Right atrium auricular region (tissue), 2 donors: Measurements from ENCODE around the gene NINJ1. TPM values are rescaled to one million over a fixed set of nuclear protein-coding genes. Genes with fewer than 3 reads are reported as not detected.

ENCODE experiments used
- DNase-seq: peaks from one replicate; pipeline ENCODE4 v3.0.0-alpha.2; 2019; ENCODE audit warnings: low spot score
- H3K27ac ChIP-seq, 2 donors: fragments of 200-600 bp; sonication (generic); 1 replicate in 1 of 2; 2 replicates in 1 of 2; pipeline ENCODE4 v1.5.1; 2016 to 2019
- H3K27me3 ChIP-seq, 2 donors: fragments of 200-600 bp; sonication (generic); one replicate each; pipeline versions ENCODE4 v1.5.1 to v1.6.0; 2017 to 2019
- H3K36me3 ChIP-seq: fragments of 200-600 bp; sonication (generic); one replicate; pipeline ENCODE4 v1.5.1; 2016
- H3K4me1 ChIP-seq, 2 donors: fragments of 200-600 bp; sonication (generic); one replicate each; pipeline versions ENCODE4 v1.5.1 to v1.6.0; 2017 to 2019
- H3K4me3 ChIP-seq, 2 donors: fragments of 200-600 bp; sonication (generic); 1 replicate in 1 of 2; 2 replicates in 1 of 2; pipeline ENCODE4 v1.5.1; 2017 to 2019; ENCODE audit warnings: mild to moderate bottlenecking in 1 of 2, moderate library complexity in 1 of 2
- H3K9me3 ChIP-seq, 2 donors: fragments of 200-600 bp; sonication (generic); one replicate each; pipeline ENCODE4 v1.5.1; 2019
- CTCF ChIP-seq, 2 donors: fragments of 200-600 bp; sonication (generic); IDR thresholded peaks; one replicate each; pipeline ENCODE4 v1.5.1; 2019; ENCODE audit warnings: antibody characterized with exemption in 2 of 2
- total RNA-seq, 2 donors: library from RNA; depleted of rRNA; stranded (reverse); fragments of >200 nt; gene quantifications; one replicate each; pipeline ENCODE4 v1.1.0, GENCODE V29; 2016

The NINJ1 gene
- total RNA-seq, 2 donors from 2014 or later, result 65.5 to 89.4 TPM

- Histone ChIP-seq H3K4me1 (peaks cover 0 to 62% of the 10 kb centered on the region in 2 donors), H3K9me3 (peaks cover 0 to 5% of the 10 kb centered on the region in 2 donors), H3K27ac (peak within 1 kb of the TSS; percentile 96 to 98), H3K4me3 (peak within 1 kb of the TSS; percentile 76 to 96), H3K36me3 (no peaks in the 10 kb centered on the region), H3K27me3 (no peaks in the 10 kb centered on the region)
- DNase-seq, result peak; percentile 71
- TF ChIP-seq CTCF (IDR thresholded peaks at IDR 0.05), result no peak
Observed at GRCh38 chr9:93096131-93096802, 37.8 kb downstream of the NINJ1 start, which contains the start of gene CARD19. Gene CARD19 (plus strand): TSS chr9:93096217. CDS start chr9:93096346, 129 bp downstream.

- H3K4me3 ChIP-seq, result peak overlapping the region; percentile 76 to 96
- no peaks in the 10 kb centered on the region for H3K27me3 ChIP-seq
- peak in 1 of 2 donors; percentile 18 for TF ChIP-seq CTCF (IDR thresholded peaks at IDR 0.05)
- DNase-seq, result peak; percentile 99
- H3K27ac ChIP-seq, result peak overlapping the region; percentile 96 to 98
- no peaks in the 10 kb centered on the region for H3K36me3 ChIP-seq
- peaks cover 0 to 9% of the 10 kb centered on the region in 2 donors for H3K9me3 ChIP-seq
- peaks cover 0 to 62% of the 10 kb centered on the region in 2 donors for H3K4me1 ChIP-seq
Observed at GRCh38 chr9:93095205-93096130, 38.6 kb downstream of the NINJ1 start.

GRCh38 chr9:93094658-93095204 lies 39.3 kb downstream of the NINJ1 start:
- Histone ChIP-seq H3K36me3 (no peaks in the 10 kb centered on the region), H3K27me3 (no peaks in the 10 kb centered on the region), H3K9me3 (peaks cover 0 to 9% of the 10 kb centered on the region in 2 donors), H3K4me1 (peaks cover 0 to 62% of the 10 kb centered on the region in 2 donors), H3K4me3 (peak overlapping the region; percentile 45 to 62), H3K27ac (peak overlapping the region; percentile 96 to 98)
- no peak for TF ChIP-seq CTCF (IDR thresholded peaks at IDR 0.05)
- peak; percentile 72 for DNase-seq

- Histone ChIP-seq H3K4me1 (peaks cover 0 to 55% of the 10 kb centered on the region in 2 donors), H3K4me3 (no peak overlapping the region), H3K9me3 (peaks cover 0 to 9% of the 10 kb centered on the region in 2 donors), H3K36me3 (no peaks in the 10 kb centered on the region), H3K27me3 (no peaks in the 10 kb centered on the region), H3K27ac (peak overlapping the region; percentile 96 to 98)
- no peak for TF ChIP-seq CTCF (IDR thresholded peaks at IDR 0.05)
- no peak for DNase-seq
Observed at GRCh38 chr9:93093877-93094657, 40.0 kb downstream of the NINJ1 start.
